ENCODE measurements around the gene RAB4B. TPM values are rescaled to one million over a fixed set of nuclear protein-coding genes. Genes with fewer than 3 reads are reported as not detected.
A peak's percentile ranks its signal among the peaks of the same experiment; 100 is the strongest.

Gene RAB4B
- total and polyA plus RNA-seq, 2 of the 13 experiments (the other 11 are each of a cell fraction or from before 2014, with no cell fraction given) = 3.3 to 5.4 TPM

DNA sequence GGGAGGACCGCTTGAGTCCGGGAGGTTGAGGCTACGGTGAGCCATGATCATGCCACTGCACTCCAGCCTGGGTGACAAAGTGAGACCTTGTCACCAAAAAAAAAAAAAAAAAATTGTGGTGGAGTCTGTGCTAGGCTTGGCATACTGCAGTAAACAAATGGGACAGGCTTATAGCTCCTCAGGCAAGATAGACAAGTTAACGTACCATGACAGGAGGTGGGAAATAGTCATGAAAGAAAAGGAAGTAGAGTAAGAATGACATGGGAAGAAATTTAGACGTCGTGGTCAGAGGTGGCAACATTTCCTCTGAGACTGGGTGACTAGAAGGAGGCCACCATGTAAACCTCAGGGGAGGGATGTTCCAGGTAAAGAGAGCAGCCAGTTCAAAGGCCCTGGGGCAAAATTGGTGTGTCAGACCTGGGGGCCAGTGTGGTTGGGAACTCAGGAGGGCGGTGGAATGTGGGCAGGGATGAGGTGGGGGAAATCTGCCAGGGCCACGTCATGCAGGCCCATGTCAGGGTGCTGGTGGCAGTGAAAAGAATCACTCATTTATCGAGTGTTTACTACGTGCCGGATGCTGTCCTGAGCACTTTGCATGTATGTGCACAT lies 21.4 kb upstream of the RAB4B start:
- H2AFZ ChIP-seq (ENCODE audit: low read length) = no peak overlapping the region
- in situ Hi-C loops (cut with HindIII; ENCODE audit: extremely low pct_ligation_motif_present, low pct_unique_long_range_greater_than_20kb) (no loop called here), intact Hi-C loops (cut with micrococcal nuclease; ENCODE audit: unreplicated experiment) (no loop called here)
- DNase-seq (ENCODE audit: low spot score) (no peak), FAIRE-seq (no peak), ATAC-seq (no peak)
- ChIA-PET POLR2A (interaction anchor here (2.8 to 7.8 kb wide), 2 partner anchors 11 to 22 kb away, joined by 8 to 90 read pairs; partner anchors contain the start of gene RAB4B), CTCF (ENCODE audit: low intra/inter-chr PET ratio, low total read pairs) (no interaction called here)
- H3K27me3 ChIP-seq (ENCODE audit: control insufficient read depth in 1 of 2, insufficient read depth in 2 of 2, low read length in 2 of 2) = no peaks in the 10 kb centered on the region
- H3K79me2 ChIP-seq (ENCODE audit: insufficient read depth, low read length) = peaks cover 56% of the 10 kb centered on the region
- H3K9ac ChIP-seq (ENCODE audit: insufficient read depth, low read depth, low read length) = no peak overlapping the region
- H3K4me2 ChIP-seq (ENCODE audit: low read depth, low read length) = 0 out of 2 replicates have a peak overlapping the region, but pooled peaks have one; percentile 18
- H3K36me3 ChIP-seq (replicated peaks in 1 of 2; ENCODE audit: control insufficient read depth in 1 of 2, insufficient read depth in 2 of 2, low read length in 2 of 2) = peaks cover 23 to 55% of the 10 kb centered on the region in 2 experiments
- no peak overlapping the region for H3K27ac ChIP-seq (ENCODE audit: extremely low read length, insufficient read depth, low read length)
- no peak overlapping the region for H3K4me3 ChIP-seq (replicated peaks in 1 of 3; ENCODE audit: insufficient read depth in 1 of 3, low read depth in 2 of 3, low read length in 3 of 3)
- TF ChIP-seq HNF1B (CRISPR knock-in tag; IDR thresholded peaks at IDR 0.05) (0 out of 2 replicates have a peak, but pooled peaks have one; percentile 24), RBM22 (optimal IDR thresholded peaks at IDR 0.05; ENCODE audit: low read length) (peak; percentile 34)
- TF ChIP-seq, protein P1, sequence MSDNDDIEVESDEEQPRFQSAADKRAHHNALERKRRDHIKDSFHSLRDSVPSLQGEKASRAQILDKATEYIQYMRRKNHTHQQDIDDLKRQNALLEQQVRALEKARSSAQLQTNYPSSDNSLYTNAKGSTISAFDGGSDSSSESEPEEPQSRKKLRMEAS (IDR thresholded peaks at IDR 0.05) = no peak
- H3K4me1 ChIP-seq (ENCODE audit: insufficient read depth, low read length) = peaks cover 50% of the 10 kb centered on the region
- WGBS (ENCODE audit: low lambda C conversion rate) = 95% methylated on average over 7 of the region's 11 CpGs
- no TSS peak for BruUV-seq (replicated peaks)
- H3K9me3 ChIP-seq (ENCODE audit: low read length) = no peaks in the 10 kb centered on the region
- peaks cover 39% of the 10 kb centered on the region for H4K20me1 ChIP-seq (ENCODE audit: insufficient read depth, low read length)

DNA sequence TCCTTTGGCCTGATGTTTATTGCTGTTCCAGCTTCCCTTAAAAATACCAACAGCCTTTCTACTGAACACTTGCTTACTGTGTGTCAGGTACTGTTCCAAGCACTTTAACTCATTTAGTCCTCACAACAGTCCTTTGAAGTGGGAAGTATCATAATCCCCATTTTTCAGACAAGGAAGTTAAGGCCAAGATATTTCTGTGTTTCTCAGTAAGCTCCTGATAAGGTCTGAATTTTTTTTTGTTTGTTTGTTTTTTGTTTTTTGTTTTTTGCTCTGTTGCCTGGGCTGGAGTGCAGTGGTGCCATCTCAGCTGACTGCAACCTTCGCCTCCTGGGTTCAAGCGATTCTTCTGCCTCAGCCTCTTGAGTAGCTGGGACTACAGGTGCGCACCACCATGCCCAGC lies 19.6 kb upstream of the RAB4B start:
- Histone ChIP-seq H3K4me1 (ENCODE audit: insufficient read depth, low read length) (peaks cover 38% of the 10 kb centered on the region), H3K9me3 (ENCODE audit: low read length) (no peaks in the 10 kb centered on the region), H3K4me3 (replicated peaks in 1 of 3; ENCODE audit: insufficient read depth in 1 of 3, low read depth in 2 of 3, low read length in 3 of 3) (no peak overlapping the region), H3K9ac (ENCODE audit: insufficient read depth, low read depth, low read length) (no peak overlapping the region), H3K27ac (ENCODE audit: extremely low read length, insufficient read depth, low read length) (no peak overlapping the region), H4K20me1 (ENCODE audit: insufficient read depth, low read length) (peaks cover 35% of the 10 kb centered on the region), H3K27me3 (ENCODE audit: control insufficient read depth in 1 of 2, insufficient read depth in 2 of 2, low read length in 2 of 2) (no peaks in the 10 kb centered on the region), H3K36me3 (replicated peaks in 1 of 2; ENCODE audit: control insufficient read depth in 1 of 2, insufficient read depth in 2 of 2, low read length in 2 of 2) (peaks cover 34 to 74% of the 10 kb centered on the region in 2 experiments), H3K79me2 (ENCODE audit: insufficient read depth, low read length) (peaks cover 40% of the 10 kb centered on the region), H3K4me2 (ENCODE audit: low read depth, low read length) (no peak overlapping the region), H2AFZ (ENCODE audit: low read length) (no peak overlapping the region)
- ATAC-seq = no peak
- no peak for FAIRE-seq
- 100% methylated on average over 3 of the region's 3 CpGs for WGBS (ENCODE audit: low lambda C conversion rate)
- POLR2A ChIA-PET = interaction anchor here (1.7 to 7.8 kb wide), 2 partner anchors 20 to 40 kb away, joined by 4 to 90 read pairs; partner anchors contain the start of gene RAB4B
- no TSS peak for BruUV-seq (replicated peaks)
- intact Hi-C loops (cut with micrococcal nuclease; ENCODE audit: unreplicated experiment) = no loop called here
- in situ Hi-C loops (cut with HindIII; ENCODE audit: extremely low pct_ligation_motif_present, low pct_unique_long_range_greater_than_20kb) = no loop called here
- CTCF ChIA-PET (ENCODE audit: low intra/inter-chr PET ratio, low total read pairs) = no interaction called here
- no peak for DNase-seq (ENCODE audit: low spot score)
- TF ChIP-seq, protein P2, sequence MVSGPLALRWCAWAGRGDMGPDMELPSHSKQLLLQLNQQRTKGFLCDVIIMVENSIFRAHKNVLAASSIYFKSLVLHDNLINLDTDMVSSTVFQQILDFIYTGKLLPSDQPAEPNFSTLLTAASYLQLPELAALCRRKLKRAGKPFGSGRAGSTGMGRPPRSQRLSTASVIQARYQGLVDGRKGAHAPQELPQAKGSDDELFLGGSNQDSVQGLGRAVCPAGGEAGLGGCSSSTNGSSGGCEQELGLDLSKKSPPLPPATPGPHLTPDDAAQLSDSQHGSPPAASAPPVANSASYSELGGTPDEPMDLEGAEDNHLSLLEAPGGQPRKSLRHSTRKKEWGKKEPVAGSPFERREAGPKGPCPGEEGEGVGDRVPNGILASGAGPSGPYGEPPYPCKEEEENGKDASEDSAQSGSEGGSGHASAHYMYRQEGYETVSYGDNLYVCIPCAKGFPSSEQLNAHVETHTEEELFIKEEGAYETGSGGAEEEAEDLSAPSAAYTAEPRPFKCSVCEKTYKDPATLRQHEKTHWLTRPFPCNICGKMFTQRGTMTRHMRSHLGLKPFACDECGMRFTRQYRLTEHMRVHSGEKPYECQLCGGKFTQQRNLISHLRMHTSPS (CRISPR knock-in tag; IDR thresholded peaks at IDR 0.05; ENCODE audit: low read depth) = no peak
- TF ChIP-seq SOX5 (CRISPR knock-in tag; IDR thresholded peaks at IDR 0.05; ENCODE audit: borderline replicate concordance) = no peak
- TF ChIP-seq NCOA1 (CRISPR knock-in tag; IDR thresholded peaks at IDR 0.05) = no peak
- no peak for TF ChIP-seq ZNF142 (CRISPR knock-in tag; IDR thresholded peaks at IDR 0.05)
